Measurements from ENCODE around the gene M6PR.

M6PR gene

GRCh38 chr12:8980137-8980536 lies 30.7 kb upstream of the M6PR start:
- H3K27me3 ChIP-seq (ENCODE audit: insufficient read depth, low read length) = peaks cover 5% of the 10 kb centered on the region; the same call in 1 of the 2 replicates
- H3K27ac ChIP-seq (ENCODE audit: low read depth, low read length) = no peak overlapping the region
- no peaks in the 10 kb centered on the region for H3K36me3 ChIP-seq (ENCODE audit: insufficient read depth, low read length)
- no peak overlapping the region for H3K4me3 ChIP-seq (ENCODE audit: low read depth, low read length)
- H2AFZ ChIP-seq (ENCODE audit: low read length, unreplicated experiment) = no peak overlapping the region
- H3K4me1 ChIP-seq (ENCODE audit: control insufficient read depth, insufficient read depth, low read length, unreplicated experiment) = no peaks in the 10 kb centered on the region
- H3K79me2 ChIP-seq (ENCODE audit: control insufficient read depth, insufficient read depth, low read length, unreplicated experiment) = no peaks in the 10 kb centered on the region

GRCh38 chr12:8970432-8970831 lies 21.0 kb upstream of the M6PR start:
- Histone ChIP-seq H2AFZ (ENCODE audit: low read length, unreplicated experiment) (no peak overlapping the region), H3K4me3 (ENCODE audit: low read depth, low read length) (no peak overlapping the region)

GRCh38 chr12:8969861-8970411 lies 20.5 kb upstream of the M6PR start:
- Histone ChIP-seq H3K27ac (ENCODE audit: low read depth, low read length) (no peak overlapping the region), H3K79me2 (ENCODE audit: control insufficient read depth, insufficient read depth, low read length, unreplicated experiment) (no peaks in the 10 kb centered on the region), H3K4me1 (ENCODE audit: control insufficient read depth, insufficient read depth, low read length, unreplicated experiment) (no peaks in the 10 kb centered on the region), H3K4me3 (ENCODE audit: low read depth, low read length) (no peak overlapping the region), H3K27me3 (ENCODE audit: insufficient read depth, low read length) (no peaks in the 10 kb centered on the region), H2AFZ (ENCODE audit: low read length, unreplicated experiment) (no peak overlapping the region), H3K36me3 (ENCODE audit: insufficient read depth, low read length) (no peaks in the 10 kb centered on the region)

More at GRCh38 chr12:8970432-8970831, 21.0 kb upstream of the M6PR start:
- H3K27ac ChIP-seq (ENCODE audit: low read depth, low read length) = no peak overlapping the region
- no peaks in the 10 kb centered on the region for H3K79me2 ChIP-seq (ENCODE audit: control insufficient read depth, insufficient read depth, low read length, unreplicated experiment)
- H3K27me3 ChIP-seq (ENCODE audit: insufficient read depth, low read length) = no peaks in the 10 kb centered on the region
- no peaks in the 10 kb centered on the region for H3K4me1 ChIP-seq (ENCODE audit: control insufficient read depth, insufficient read depth, low read length, unreplicated experiment)
- no peaks in the 10 kb centered on the region for H3K36me3 ChIP-seq (ENCODE audit: insufficient read depth, low read length)

GRCh38 chr12:8968761-8969160 lies 19.3 kb upstream of the M6PR start:
- no peak overlapping the region for H3K4me3 ChIP-seq (ENCODE audit: low read depth, low read length)

GRCh38 chr12:8960176-8960575 lies 10.7 kb upstream of the M6PR start:
- H3K36me3 ChIP-seq (ENCODE audit: insufficient read depth, low read length) = no peaks in the 10 kb centered on the region
- H3K79me2 ChIP-seq (ENCODE audit: control insufficient read depth, insufficient read depth, low read length, unreplicated experiment) = no peaks in the 10 kb centered on the region
- no peak overlapping the region for H3K4me3 ChIP-seq (ENCODE audit: low read depth, low read length)
- no peaks in the 10 kb centered on the region for H3K27me3 ChIP-seq (ENCODE audit: insufficient read depth, low read length)
- H3K4me1 ChIP-seq (ENCODE audit: control insufficient read depth, insufficient read depth, low read length, unreplicated experiment) = no peaks in the 10 kb centered on the region
- no peak overlapping the region for H2AFZ ChIP-seq (ENCODE audit: low read length, unreplicated experiment)
- H3K27ac ChIP-seq (ENCODE audit: low read depth, low read length) = no peak overlapping the region

More at GRCh38 chr12:8968761-8969160, 19.3 kb upstream of the M6PR start:
- no peaks in the 10 kb centered on the region for H3K36me3 ChIP-seq (ENCODE audit: insufficient read depth, low read length)
- no peaks in the 10 kb centered on the region for H3K4me1 ChIP-seq (ENCODE audit: control insufficient read depth, insufficient read depth, low read length, unreplicated experiment)
- no peak overlapping the region for H3K27ac ChIP-seq (ENCODE audit: low read depth, low read length)
- H2AFZ ChIP-seq (ENCODE audit: low read length, unreplicated experiment) = no peak overlapping the region
- H3K79me2 ChIP-seq (ENCODE audit: control insufficient read depth, insufficient read depth, low read length, unreplicated experiment) = no peaks in the 10 kb centered on the region
- no peaks in the 10 kb centered on the region for H3K27me3 ChIP-seq (ENCODE audit: insufficient read depth, low read length)

- Histone ChIP-seq H3K27me3 (ENCODE audit: insufficient read depth, low read length) (no peaks in the 10 kb centered on the region), H3K36me3 (ENCODE audit: insufficient read depth, low read length) (0 out of 2 replicates have a peak, but pooled peaks cover 3% of the 10 kb centered on the region), H3K27ac (ENCODE audit: low read depth, low read length) (no peak overlapping the region), H3K79me2 (ENCODE audit: control insufficient read depth, insufficient read depth, low read length, unreplicated experiment) (no peaks in the 10 kb centered on the region), H3K4me1 (ENCODE audit: control insufficient read depth, insufficient read depth, low read length, unreplicated experiment) (no peaks in the 10 kb centered on the region), H2AFZ (ENCODE audit: low read length, unreplicated experiment) (no peak overlapping the region), H3K4me3 (ENCODE audit: low read depth, low read length) (no peak overlapping the region)
Observed at GRCh38 chr12:8958066-8958465, 8.6 kb upstream of the M6PR start.

- Histone ChIP-seq H3K27me3 (ENCODE audit: insufficient read depth, low read length) (no peaks in the 10 kb centered on the region), H3K4me3 (ENCODE audit: low read depth, low read length) (no peak overlapping the region), H3K36me3 (ENCODE audit: insufficient read depth, low read length) (0 out of 2 replicates have a peak, but pooled peaks cover 3% of the 10 kb centered on the region)
Observed at GRCh38 chr12:8957561-8957960, 8.1 kb upstream of the M6PR start.

GRCh38 chr12:8956772-8957171 lies 7.3 kb upstream of the M6PR start:
- no peak overlapping the region for H3K27ac ChIP-seq (ENCODE audit: low read depth, low read length)
- no peak overlapping the region for H2AFZ ChIP-seq (ENCODE audit: low read length, unreplicated experiment)
- no peaks in the 10 kb centered on the region for H3K79me2 ChIP-seq (ENCODE audit: control insufficient read depth, insufficient read depth, low read length, unreplicated experiment)
- no peak overlapping the region for H3K4me3 ChIP-seq (ENCODE audit: low read depth, low read length)
- 0 out of 2 replicates have a peak, but pooled peaks cover 3% of the 10 kb centered on the region for H3K36me3 ChIP-seq (ENCODE audit: insufficient read depth, low read length)
- H3K27me3 ChIP-seq (ENCODE audit: insufficient read depth, low read length) = no peaks in the 10 kb centered on the region
- H3K4me1 ChIP-seq (ENCODE audit: control insufficient read depth, insufficient read depth, low read length, unreplicated experiment) = no peaks in the 10 kb centered on the region

More at GRCh38 chr12:8957561-8957960, 8.1 kb upstream of the M6PR start:
- no peaks in the 10 kb centered on the region for H3K79me2 ChIP-seq (ENCODE audit: control insufficient read depth, insufficient read depth, low read length, unreplicated experiment)
- no peak overlapping the region for H2AFZ ChIP-seq (ENCODE audit: low read length, unreplicated experiment)
- H3K27ac ChIP-seq (ENCODE audit: low read depth, low read length) = no peak overlapping the region
- no peaks in the 10 kb centered on the region for H3K4me1 ChIP-seq (ENCODE audit: control insufficient read depth, insufficient read depth, low read length, unreplicated experiment)

- no peak overlapping the region for H3K4me3 ChIP-seq (ENCODE audit: low read depth, low read length)
- no peak overlapping the region for H3K27ac ChIP-seq (ENCODE audit: low read depth, low read length)
- no peaks in the 10 kb centered on the region for H3K4me1 ChIP-seq (ENCODE audit: control insufficient read depth, insufficient read depth, low read length, unreplicated experiment)
- no peaks in the 10 kb centered on the region for H3K27me3 ChIP-seq (ENCODE audit: insufficient read depth, low read length)
- no peaks in the 10 kb centered on the region for H3K79me2 ChIP-seq (ENCODE audit: control insufficient read depth, insufficient read depth, low read length, unreplicated experiment)
- 0 out of 2 replicates have a peak, but pooled peaks cover 3% of the 10 kb centered on the region for H3K36me3 ChIP-seq (ENCODE audit: insufficient read depth, low read length)
- H2AFZ ChIP-seq (ENCODE audit: low read length, unreplicated experiment) = no peak overlapping the region
Observed at GRCh38 chr12:8956073-8956472, 6.6 kb upstream of the M6PR start.

GRCh38 chr12:8953773-8954402 lies 4.4 kb upstream of the M6PR start:
- H3K36me3 ChIP-seq (ENCODE audit: insufficient read depth, low read length) = 0 out of 2 replicates have a peak, but pooled peaks cover 3% of the 10 kb centered on the region
- H2AFZ ChIP-seq (ENCODE audit: low read length, unreplicated experiment) = no peak overlapping the region
- peaks cover 5% of the 10 kb centered on the region for H3K79me2 ChIP-seq (ENCODE audit: control insufficient read depth, insufficient read depth, low read length, unreplicated experiment)
- H3K4me1 ChIP-seq (ENCODE audit: control insufficient read depth, insufficient read depth, low read length, unreplicated experiment) = no peaks in the 10 kb centered on the region
- no peak overlapping the region for H3K27ac ChIP-seq (ENCODE audit: low read depth, low read length)
- no peak overlapping the region for H3K4me3 ChIP-seq (ENCODE audit: low read depth, low read length)
- no peaks in the 10 kb centered on the region for H3K27me3 ChIP-seq (ENCODE audit: insufficient read depth, low read length)

- Histone ChIP-seq H3K36me3 (ENCODE audit: insufficient read depth, low read length) (0 out of 2 replicates have a peak, but pooled peaks cover 3% of the 10 kb centered on the region), H3K27me3 (ENCODE audit: insufficient read depth, low read length) (no peaks in the 10 kb centered on the region), H2AFZ (ENCODE audit: low read length, unreplicated experiment) (no peak overlapping the region), H3K4me1 (ENCODE audit: control insufficient read depth, insufficient read depth, low read length, unreplicated experiment) (peaks cover 15% of the 10 kb centered on the region), H3K27ac (ENCODE audit: low read depth, low read length) (no peak overlapping the region), H3K4me3 (ENCODE audit: low read depth, low read length) (no peak overlapping the region), H3K79me2 (ENCODE audit: control insufficient read depth, insufficient read depth, low read length, unreplicated experiment) (peaks cover 26% of the 10 kb centered on the region)
Observed at GRCh38 chr12:8951744-8952143, 2.3 kb upstream of the M6PR start.
